IMR-90 (cell line): ENCODE data around the gene PRMT5. TPM values are rescaled to one million over a fixed set of nuclear protein-coding genes. Genes with fewer than 3 reads are reported as not detected.

Experiments used
- ATAC-seq: fragments of 200-7000 bp; cut with Tn5 transposase; 2 replicates; pipeline ENCODE4 v1.9.1; 2020; ENCODE audit warnings: low read depth, mild to moderate bottlenecking, moderate library complexity
- BruUV-seq: library from RNA; stranded (reverse); fragments of 400-500 nt; replicated peaks from 2 replicates; lab custom pipeline; 2021; lab: Mats Ljungman, UMichigan
- CTCF ChIA-PET: fragments of 300-600 bp; formaldehyde crosslinking; extraction: SDS; loops from one replicate; lab custom pipeline; 2021; ENCODE audit warnings: antibody characterized with exemption; lab: Yijun Ruan, JAX
- POLR2A ChIA-PET: fragments of 300-600 bp; sonication (Branson Sonifier 250); formaldehyde crosslinking; loops from one replicate; lab custom pipeline; 2022; ENCODE audit warnings: antibody characterized with exemption; ENCODE audit not compliant: unreplicated experiment; lab: Charles Lee
- DNase-seq: peaks from one replicate; pipeline ENCODE4 v3.0.0; 2013
- H2AFZ ChIP-seq: replicated peaks from 2 replicates; pipeline ENCODE3; 2013; ENCODE audit warnings: low read length, mild to moderate bottlenecking; ENCODE audit not compliant: poor library complexity
- H2AK5ac ChIP-seq: 2 replicates; pipeline ENCODE4 v1.6.1; 2013; ENCODE audit warnings: low read depth, low read length, inconsistent platforms
- H2AK9ac ChIP-seq: replicated peaks from 2 replicates; pipeline ENCODE3; 2013; ENCODE audit warnings: mild to moderate bottlenecking, low read depth, low read length, moderate library complexity; ENCODE audit not compliant: poor library complexity
- H2BK120ac ChIP-seq: 2 replicates; pipeline ENCODE4 v1.6.1; 2013; ENCODE audit warnings: low read depth, low read length, inconsistent platforms
- H2BK15ac ChIP-seq: 3 replicates; pipeline ENCODE4 v1.6.1; 2013; ENCODE audit warnings: low read depth, low read length, inconsistent platforms
- H2BK20ac ChIP-seq: 2 replicates; pipeline ENCODE4 v1.6.1; 2013; ENCODE audit warnings: low read depth, mild to moderate bottlenecking, inconsistent platforms, low read length, moderate library complexity
- H2BK5ac ChIP-seq: 2 replicates; pipeline ENCODE4 v1.6.1; 2013; ENCODE audit warnings: mild to moderate bottlenecking, low read depth, low read length, inconsistent platforms; ENCODE audit not compliant: poor library complexity, severe bottlenecking
- H3K14ac ChIP-seq: replicated peaks from 2 replicates; pipeline ENCODE4 v1.6.1; 2013; ENCODE audit warnings: low read depth, low read length, inconsistent platforms
- H3K18ac ChIP-seq: 2 replicates; pipeline ENCODE4 v1.6.1; 2013; ENCODE audit warnings: low read depth, low read length, control low read depth
- H3K23ac ChIP-seq: 2 replicates; pipeline ENCODE4 v1.6.1; 2013; ENCODE audit warnings: low read depth, low read length, inconsistent platforms
- H3K27ac ChIP-seq: 2 replicates; pipeline ENCODE4 v1.5.1; 2013; ENCODE audit warnings: mild to moderate bottlenecking, control low read depth, low read length; ENCODE audit not compliant: insufficient read depth
- H3K27me3 ChIP-seq: 2 replicates; pipeline ENCODE4 v1.6.1; 2013; ENCODE audit warnings: low read length; ENCODE audit not compliant: control insufficient read depth, insufficient read depth
- H3K36me3 ChIP-seq: 2 replicates; pipeline ENCODE4 v1.6.1; 2013; ENCODE audit warnings: low read length, mixed read lengths; ENCODE audit not compliant: control insufficient read depth, insufficient read depth
- H3K4ac ChIP-seq: 2 replicates; pipeline ENCODE4 v1.6.1; 2013; ENCODE audit warnings: low read depth, low read length, inconsistent platforms
- H3K4me1 ChIP-seq: 2 replicates; pipeline ENCODE4 v1.6.1; 2013; ENCODE audit warnings: low read length, mixed read lengths; ENCODE audit not compliant: control insufficient read depth, insufficient read depth
- H3K4me2 ChIP-seq: 2 replicates; pipeline ENCODE4 v1.6.1; 2013; ENCODE audit warnings: low read depth, mild to moderate bottlenecking, control low read depth, low read length, moderate library complexity
- H3K4me3 ChIP-seq: 2 replicates; pipeline ENCODE4 v1.5.1; 2013; ENCODE audit warnings: low read depth, mild to moderate bottlenecking, control low read depth, low read length, moderate library complexity; ENCODE audit not compliant: insufficient read depth
- H3K56ac ChIP-seq: 2 replicates; pipeline ENCODE4 v1.6.1; 2013; ENCODE audit warnings: low read length, inconsistent platforms; ENCODE audit not compliant: insufficient read depth; ENCODE audit errors: extremely low read depth
- H3K79me1 ChIP-seq, 2 experiments: 2 replicates each; pipeline ENCODE4 v1.6.1; 2013; ENCODE audit warnings: low read length in 2 of 2, inconsistent platforms in 1 of 2, low read depth in 1 of 2
- H3K9ac ChIP-seq: 2 replicates; pipeline ENCODE4 v1.6.1; 2013; ENCODE audit warnings: low read depth, low read length, control low read depth
- H3K9me1 ChIP-seq: 2 replicates; pipeline ENCODE4 v1.6.1; 2013; ENCODE audit warnings: low read length, inconsistent platforms; ENCODE audit not compliant: insufficient read depth
- H3K9me3 ChIP-seq: 2 replicates; pipeline ENCODE4 v1.6.1; 2013; ENCODE audit warnings: low read length; ENCODE audit not compliant: control insufficient read depth, insufficient read depth
- H4K20me1 ChIP-seq: 2 replicates; pipeline ENCODE4 v1.6.1; 2013; ENCODE audit warnings: low read length, inconsistent platforms; ENCODE audit not compliant: insufficient read depth
- H4K5ac ChIP-seq: 2 replicates; pipeline ENCODE4 v1.6.1; 2013; ENCODE audit warnings: mild to moderate bottlenecking, low read depth, low read length, control low read depth
- H4K8ac ChIP-seq, 2 experiments: 2 replicates each; pipeline ENCODE4 v1.6.1; 2013; ENCODE audit warnings: low read depth in 2 of 2, low read length in 2 of 2, control low read depth in 1 of 2, inconsistent platforms in 1 of 2
- H4K91ac ChIP-seq: 2 replicates; pipeline ENCODE4 v1.6.1; 2013; ENCODE audit warnings: low read depth, low read length, inconsistent platforms; ENCODE audit not compliant: insufficient read depth
- CEBPB ChIP-seq: IDR thresholded peaks from 2 replicates; pipeline ENCODE4 v1.6.1; 2012; ENCODE audit warnings: low read depth, low read length, improper control_type of control experiment
- RCOR1 ChIP-seq: IDR thresholded peaks from 2 replicates; pipeline ENCODE4 v1.6.1; 2012; ENCODE audit warnings: mild to moderate bottlenecking, low read length, improper control_type of control experiment; ENCODE audit not compliant: insufficient replicate concordance
- RFX5 ChIP-seq: IDR thresholded peaks from 2 replicates; pipeline ENCODE4 v1.8.0; 2012; ENCODE audit warnings: low read depth, mild to moderate bottlenecking, low read length, moderate library complexity
- WGBS, 2 experiments: methylation state at CpG; one replicate each; pipeline versions ENCODE4 v1.1.5 to v1.1.7; 2013; ENCODE audit warnings: missing lambda C conversion rate in 2 of 2; ENCODE audit not compliant: insufficient read length in 1 of 2; ENCODE audit errors: extremely low coverage in 2 of 2; 5-methylcytosine and 5-hydroxymethylcytosine counted together
- dilution Hi-C: fragments of 300-500 bp; cut with HindIII; formaldehyde crosslinking; loops from one replicate; pipeline ENCODE4 v1.14.3; 2018; ENCODE audit warnings: low sequenced_read_pairs; ENCODE audit not compliant: unreplicated experiment
- in situ Hi-C: fragments of 300-500 bp; cut with MboI; formaldehyde crosslinking; loops from 3 replicates; pipeline ENCODE4 v1.14.3; 2019; ENCODE audit warnings: low sequenced_read_pairs, inconsistent platforms, mixed read lengths
- intact Hi-C: fragments of 100-400 bp; cut with micrococcal nuclease; formaldehyde crosslinking; loops from 2 replicates; pipeline ENCODE4 v1.10.0; 2022
- polyA plus RNA-seq, 3 experiments: library from polyadenylated mRNA; depleted of rRNA; stranded (reverse); fragments of >200 nt; gene quantifications; 2 replicates each; pipeline ENCODE4 v1.2.3, GENCODE V29; 2012; ENCODE audit warnings: low replicate concordance in 1 of 3
- total RNA-seq: library from RNA; depleted of rRNA; stranded (reverse); fragments of >200 nt; gene quantifications from 2 replicates; pipeline ENCODE4 v1.2.3, GENCODE V29; 2012

The PRMT5 gene
- total and polyA plus RNA-seq, 2 of the 4 experiments (the other 2 are of a cell fraction): 99.3 to 136 TPM

- H3K23ac ChIP-seq: no peak overlapping the region
- dilution Hi-C loops: no loop called here
- intact Hi-C loops: loop anchor here (2.0 kb wide), 1 partner anchor 79 kb away; no protein-coding TSS in a partner anchor
These were observed 27.4 kb downstream of the PRMT5 start for GRCh38 chr14:22901799-22902198.

More at GRCh38 chr14:22901799-22902198, 27.4 kb downstream of the PRMT5 start:
- Histone ChIP-seq H2AFZ (no peak overlapping the region), H4K5ac (no peak overlapping the region), H2BK15ac (no peak overlapping the region), H4K8ac (no peak overlapping the region), H3K9me3 (no peaks in the 10 kb centered on the region), H3K9ac (no peak overlapping the region), H3K36me3 (peaks cover 47% of the 10 kb centered on the region), H3K56ac (no peak overlapping the region), H2BK5ac (no peak overlapping the region), H3K18ac (no peak overlapping the region), H2AK5ac (no peak overlapping the region), H2AK9ac (no peak overlapping the region), H3K4me3 (no peak overlapping the region), H3K27me3 (no peaks in the 10 kb centered on the region), H3K4me1 (peaks cover 17% of the 10 kb centered on the region), H4K91ac (no peak overlapping the region), H3K14ac (no peak overlapping the region), H3K9me1 (peaks cover 14% of the 10 kb centered on the region), H2BK120ac (no peak overlapping the region), H4K20me1 (no peaks in the 10 kb centered on the region), H2BK20ac (no peak overlapping the region), H3K4me2 (no peak overlapping the region), H3K4ac (no peak overlapping the region), H3K79me1 (peaks cover 0 to 19% of the 10 kb centered on the region in 2 experiments; a peak in 3 of 4 replicates), H3K27ac (no peak overlapping the region)
- ATAC-seq (no peak), DNase-seq (no peak)
- TF ChIP-seq RCOR1 (no peak), CEBPB (no peak), RFX5 (no peak)
- in situ Hi-C loops: loop anchor here (5.0 kb wide), 1 partner anchor 344 kb away; no protein-coding TSS in a partner anchor
- ChIA-PET POLR2A (no interaction called here), CTCF (interaction anchor here (0.5 to 0.7 kb wide), 2 partner anchors 29 to 1213 kb away, joined by 3 read pairs; partner anchors contain the start of genes DCAF11 and NRL)
- WGBS, 2 experiments: no CpG with 5 or more reads among the region's 7 CpGs
- BruUV-seq: no TSS peak
